IMR-90 (cell line): ENCODE measurements around the gene KLK14. TPM values are rescaled to one million over a fixed set of nuclear protein-coding genes. Genes with fewer than 3 reads are reported as not detected.
A peak's percentile ranks its signal among the peaks of the same experiment; 100 is the strongest.

ENCODE experiments used
- ATAC-seq: fragments of 200-7000 bp; cut with Tn5 transposase; 2 replicates; pipeline ENCODE4 v1.9.1; 2020; ENCODE audit warnings: low read depth, mild to moderate bottlenecking, moderate library complexity
- BruUV-seq: library from RNA; stranded (reverse); fragments of 400-500 nt; replicated peaks from 2 replicates; lab custom pipeline; 2021; lab: Mats Ljungman, UMichigan
- CTCF ChIA-PET: fragments of 300-600 bp; formaldehyde crosslinking; extraction: SDS; loops from one replicate; lab custom pipeline; 2021; ENCODE audit warnings: antibody characterized with exemption; lab: Yijun Ruan, JAX
- POLR2A ChIA-PET: fragments of 300-600 bp; sonication (Branson Sonifier 250); formaldehyde crosslinking; loops from one replicate; lab custom pipeline; 2022; ENCODE audit warnings: antibody characterized with exemption; ENCODE audit not compliant: unreplicated experiment; lab: Charles Lee
- DNase-seq: peaks from one replicate; pipeline ENCODE4 v3.0.0; 2013
- H2AFZ ChIP-seq: replicated peaks from 2 replicates; pipeline ENCODE3; 2013; ENCODE audit warnings: low read length, mild to moderate bottlenecking; ENCODE audit not compliant: poor library complexity
- H2AK5ac ChIP-seq: 2 replicates; pipeline ENCODE4 v1.6.1; 2013; ENCODE audit warnings: low read depth, low read length, inconsistent platforms
- H2AK9ac ChIP-seq: replicated peaks from 2 replicates; pipeline ENCODE3; 2013; ENCODE audit warnings: mild to moderate bottlenecking, low read depth, low read length, moderate library complexity; ENCODE audit not compliant: poor library complexity
- H2BK120ac ChIP-seq: 2 replicates; pipeline ENCODE4 v1.6.1; 2013; ENCODE audit warnings: low read depth, low read length, inconsistent platforms
- H2BK15ac ChIP-seq: 3 replicates; pipeline ENCODE4 v1.6.1; 2013; ENCODE audit warnings: low read depth, low read length, inconsistent platforms
- H2BK20ac ChIP-seq: 2 replicates; pipeline ENCODE4 v1.6.1; 2013; ENCODE audit warnings: low read depth, mild to moderate bottlenecking, inconsistent platforms, low read length, moderate library complexity
- H2BK5ac ChIP-seq: 2 replicates; pipeline ENCODE4 v1.6.1; 2013; ENCODE audit warnings: mild to moderate bottlenecking, low read depth, low read length, inconsistent platforms; ENCODE audit not compliant: poor library complexity, severe bottlenecking
- H3K14ac ChIP-seq: replicated peaks from 2 replicates; pipeline ENCODE4 v1.6.1; 2013; ENCODE audit warnings: low read depth, low read length, inconsistent platforms
- H3K18ac ChIP-seq: 2 replicates; pipeline ENCODE4 v1.6.1; 2013; ENCODE audit warnings: low read depth, low read length, control low read depth
- H3K23ac ChIP-seq: 2 replicates; pipeline ENCODE4 v1.6.1; 2013; ENCODE audit warnings: low read depth, low read length, inconsistent platforms
- H3K27ac ChIP-seq: 2 replicates; pipeline ENCODE4 v1.5.1; 2013; ENCODE audit warnings: mild to moderate bottlenecking, control low read depth, low read length; ENCODE audit not compliant: insufficient read depth
- H3K27me3 ChIP-seq: 2 replicates; pipeline ENCODE4 v1.6.1; 2013; ENCODE audit warnings: low read length; ENCODE audit not compliant: control insufficient read depth, insufficient read depth
- H3K36me3 ChIP-seq: 2 replicates; pipeline ENCODE4 v1.6.1; 2013; ENCODE audit warnings: low read length, mixed read lengths; ENCODE audit not compliant: control insufficient read depth, insufficient read depth
- H3K4ac ChIP-seq: 2 replicates; pipeline ENCODE4 v1.6.1; 2013; ENCODE audit warnings: low read depth, low read length, inconsistent platforms
- H3K4me1 ChIP-seq: 2 replicates; pipeline ENCODE4 v1.6.1; 2013; ENCODE audit warnings: low read length, mixed read lengths; ENCODE audit not compliant: control insufficient read depth, insufficient read depth
- H3K4me2 ChIP-seq: 2 replicates; pipeline ENCODE4 v1.6.1; 2013; ENCODE audit warnings: low read depth, mild to moderate bottlenecking, control low read depth, low read length, moderate library complexity
- H3K4me3 ChIP-seq: 2 replicates; pipeline ENCODE4 v1.5.1; 2013; ENCODE audit warnings: low read depth, mild to moderate bottlenecking, control low read depth, low read length, moderate library complexity; ENCODE audit not compliant: insufficient read depth
- H3K56ac ChIP-seq: 2 replicates; pipeline ENCODE4 v1.6.1; 2013; ENCODE audit warnings: low read length, inconsistent platforms; ENCODE audit not compliant: insufficient read depth; ENCODE audit errors: extremely low read depth
- H3K79me1 ChIP-seq, 2 experiments: 2 replicates each; pipeline ENCODE4 v1.6.1; 2013; ENCODE audit warnings: low read length in 2 of 2, inconsistent platforms in 1 of 2, low read depth in 1 of 2
- H3K9ac ChIP-seq: 2 replicates; pipeline ENCODE4 v1.6.1; 2013; ENCODE audit warnings: low read depth, low read length, control low read depth
- H3K9me1 ChIP-seq: 2 replicates; pipeline ENCODE4 v1.6.1; 2013; ENCODE audit warnings: low read length, inconsistent platforms; ENCODE audit not compliant: insufficient read depth
- H3K9me3 ChIP-seq: 2 replicates; pipeline ENCODE4 v1.6.1; 2013; ENCODE audit warnings: low read length; ENCODE audit not compliant: control insufficient read depth, insufficient read depth
- H4K20me1 ChIP-seq: 2 replicates; pipeline ENCODE4 v1.6.1; 2013; ENCODE audit warnings: low read length, inconsistent platforms; ENCODE audit not compliant: insufficient read depth
- H4K5ac ChIP-seq: 2 replicates; pipeline ENCODE4 v1.6.1; 2013; ENCODE audit warnings: mild to moderate bottlenecking, low read depth, low read length, control low read depth
- H4K8ac ChIP-seq, 2 experiments: 2 replicates each; pipeline ENCODE4 v1.6.1; 2013; ENCODE audit warnings: low read depth in 2 of 2, low read length in 2 of 2, control low read depth in 1 of 2, inconsistent platforms in 1 of 2
- H4K91ac ChIP-seq: 2 replicates; pipeline ENCODE4 v1.6.1; 2013; ENCODE audit warnings: low read depth, low read length, inconsistent platforms; ENCODE audit not compliant: insufficient read depth
- CHD1 ChIP-seq: IDR thresholded peaks from 2 replicates; pipeline ENCODE4 v1.6.1; 2012; ENCODE audit warnings: low read depth, low read length, improper control_type of control experiment
- FOS ChIP-seq: fragments of 150-350 bp; IDR thresholded peaks from 2 replicates; pipeline ENCODE4 v1.6.1; 2016; ENCODE audit warnings: low read depth, low read length
- WGBS, 2 experiments: methylation state at CpG; one replicate each; pipeline versions ENCODE4 v1.1.5 to v1.1.7; 2013; ENCODE audit warnings: missing lambda C conversion rate in 2 of 2; ENCODE audit not compliant: insufficient read length in 1 of 2; ENCODE audit errors: extremely low coverage in 2 of 2; 5-methylcytosine and 5-hydroxymethylcytosine counted together
- dilution Hi-C: fragments of 300-500 bp; cut with HindIII; formaldehyde crosslinking; loops from one replicate; pipeline ENCODE4 v1.14.3; 2018; ENCODE audit warnings: low sequenced_read_pairs; ENCODE audit not compliant: unreplicated experiment
- in situ Hi-C: fragments of 300-500 bp; cut with MboI; formaldehyde crosslinking; loops from 3 replicates; pipeline ENCODE4 v1.14.3; 2019; ENCODE audit warnings: low sequenced_read_pairs, inconsistent platforms, mixed read lengths
- intact Hi-C: fragments of 100-400 bp; cut with micrococcal nuclease; formaldehyde crosslinking; loops from 2 replicates; pipeline ENCODE4 v1.10.0; 2022
- polyA plus RNA-seq, 3 experiments: library from polyadenylated mRNA; depleted of rRNA; stranded (reverse); fragments of >200 nt; gene quantifications; 2 replicates each; pipeline ENCODE4 v1.2.3, GENCODE V29; 2012; ENCODE audit warnings: low replicate concordance in 1 of 3
- total RNA-seq: library from RNA; depleted of rRNA; stranded (reverse); fragments of >200 nt; gene quantifications from 2 replicates; pipeline ENCODE4 v1.2.3, GENCODE V29; 2012

KLK14 gene
- total and polyA plus RNA-seq, 2 of the 4 experiments (the other 2 are of a cell fraction) = not detected

DNA sequence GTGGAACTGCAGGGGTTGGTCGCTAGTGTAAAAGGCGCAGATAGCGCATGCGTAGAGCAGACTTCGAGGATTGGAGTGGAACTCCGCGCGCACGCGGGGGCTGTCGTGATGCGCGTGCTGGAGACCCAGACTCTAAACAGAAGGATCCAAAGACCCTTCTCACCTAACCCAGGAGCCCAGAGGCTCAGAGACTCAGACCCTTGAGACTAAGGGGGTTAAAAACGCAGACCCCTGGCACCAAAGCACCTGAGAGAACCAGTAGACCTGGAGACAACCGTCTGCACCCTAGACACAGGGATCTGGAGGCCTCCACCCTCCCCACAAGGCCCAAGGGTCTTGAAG lies 26.1 kb upstream of the KLK14 start:
- DNase-seq (no peak), ATAC-seq (peak; percentile 58)
- in situ Hi-C loops = no loop called here
- H4K20me1 ChIP-seq = no peaks in the 10 kb centered on the region
- dilution Hi-C loops = no loop called here
- peaks cover 21 to 29% of the 10 kb centered on the region in 2 experiments for H3K79me1 ChIP-seq
- peak overlapping the region; percentile 51 for H3K4me3 ChIP-seq
- H3K27me3 ChIP-seq = peaks cover 4% of the 10 kb centered on the region
- H3K4me1 ChIP-seq = no peaks in the 10 kb centered on the region
- H4K8ac ChIP-seq = peak overlapping the region; percentile 79 to 91
- no peak overlapping the region for H2AK5ac ChIP-seq
- no peak overlapping the region for H2BK20ac ChIP-seq
- no peak overlapping the region for H2BK5ac ChIP-seq
- no peak overlapping the region for H3K23ac ChIP-seq
- intact Hi-C loops = loop anchor here (2.0 to 10.0 kb wide), 4 partner anchors 60 to 484 kb away; partner anchors contain the start of gene CLEC11A
- WGBS, 2 experiments = no CpG with 5 or more reads among the region's 15 CpGs
- H3K36me3 ChIP-seq = peaks cover 6% of the 10 kb centered on the region; the same call in 1 of the 2 replicates
- peaks cover 9% of the 10 kb centered on the region; the same call in 1 of the 2 replicates for H3K9me1 ChIP-seq
- H3K9me3 ChIP-seq = no peaks in the 10 kb centered on the region
- POLR2A ChIA-PET = no interaction called here
- no peak overlapping the region for H3K18ac ChIP-seq
- H3K56ac ChIP-seq = no peak overlapping the region
- peak overlapping the region; percentile 87 for H3K4me2 ChIP-seq
- H4K91ac ChIP-seq = no peak overlapping the region
- TF ChIP-seq FOS (no peak), CHD1 (no peak)
- CTCF ChIA-PET = no interaction called here
- H3K9ac ChIP-seq = peak overlapping the region; percentile 11; the same call in 1 of the 2 replicates
- peak overlapping the region; percentile 47 for H3K4ac ChIP-seq
- no peak overlapping the region for H3K27ac ChIP-seq
- no peak overlapping the region for H2BK120ac ChIP-seq
- peak overlapping the region; percentile 98 for H2AFZ ChIP-seq
- H2BK15ac ChIP-seq = no peak overlapping the region
- no TSS peak for BruUV-seq
- no peak overlapping the region for H2AK9ac ChIP-seq
- H3K14ac ChIP-seq = peak overlapping the region; percentile 49; the same call in 1 of the 2 replicates
- peak overlapping the region; percentile 56 for H4K5ac ChIP-seq
